NCI-H2227 (cell line): ENCODE data around the gene RBM19.
A peak's percentile ranks its signal among the peaks of the same experiment; 100 is the strongest.
"Not testable (repeated sequence)": the region's sequence is repeated elsewhere in the genome, so short reads cannot be mapped to it uniquely, and the experiment has no call there.

Experiments
- DNase-seq: peaks from one replicate; lab custom pipeline; 2025; ENCODE audit not compliant: unreplicated experiment; lab: John Stamatoyannopoulos, UW

Gene RBM19

DNA sequence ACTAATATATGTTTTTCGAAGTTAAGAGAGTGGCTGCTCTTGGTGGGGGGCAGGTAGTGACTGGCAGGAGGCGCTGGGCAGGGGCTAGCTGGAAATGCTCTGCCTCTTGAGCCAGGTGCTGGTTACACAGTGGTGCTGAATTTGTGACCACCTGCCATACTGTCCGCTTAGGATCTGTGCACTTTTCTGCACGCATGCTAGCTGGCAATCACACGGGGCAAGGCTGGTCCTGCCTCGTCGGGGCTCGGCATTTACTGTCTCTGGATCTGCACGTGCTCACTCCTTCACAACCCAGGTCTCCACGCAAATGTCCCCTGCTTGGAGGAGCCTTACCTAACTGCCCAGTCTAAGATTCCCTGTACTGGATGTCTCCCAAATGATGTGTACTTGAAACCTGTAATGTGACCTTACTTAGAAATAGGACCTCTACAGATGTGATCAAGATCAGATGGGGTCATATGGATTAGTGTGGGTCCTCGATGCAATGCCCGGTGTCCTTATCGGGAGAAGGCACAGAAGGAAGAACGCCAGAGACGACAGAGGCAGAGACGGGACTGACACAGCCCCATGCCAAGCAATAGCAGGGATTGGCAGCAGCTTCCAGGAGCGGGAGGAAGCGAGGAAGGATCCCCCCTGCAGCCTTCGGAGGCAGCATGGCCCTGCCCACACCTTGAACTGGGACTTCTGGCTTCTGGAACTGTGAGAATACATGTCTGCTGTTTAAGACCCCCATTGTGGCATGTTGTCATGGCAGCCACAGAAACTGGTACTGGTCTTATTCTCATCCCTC is 59.5 kb downstream of the RBM19 start:
- no peak for DNase-seq

DNA sequence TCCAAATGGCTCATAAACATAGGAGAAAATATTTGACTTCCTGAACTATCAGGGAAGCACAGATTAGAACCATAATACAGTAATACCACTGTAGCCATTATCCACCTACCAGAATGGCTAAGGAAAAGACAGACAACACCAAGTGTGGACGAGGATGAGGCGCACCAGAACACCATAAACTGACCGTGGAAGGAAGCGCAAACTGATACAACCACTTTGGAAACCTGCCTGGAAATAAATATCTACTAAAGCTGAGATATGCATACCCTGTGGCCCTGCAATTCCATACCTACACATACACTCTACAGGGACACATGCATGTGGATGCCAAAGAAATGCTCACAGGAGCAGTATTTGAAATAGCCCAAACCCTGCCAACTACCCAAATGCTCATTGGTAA is 60.3 kb downstream of the RBM19 start:
- no peak for DNase-seq

DNA sequence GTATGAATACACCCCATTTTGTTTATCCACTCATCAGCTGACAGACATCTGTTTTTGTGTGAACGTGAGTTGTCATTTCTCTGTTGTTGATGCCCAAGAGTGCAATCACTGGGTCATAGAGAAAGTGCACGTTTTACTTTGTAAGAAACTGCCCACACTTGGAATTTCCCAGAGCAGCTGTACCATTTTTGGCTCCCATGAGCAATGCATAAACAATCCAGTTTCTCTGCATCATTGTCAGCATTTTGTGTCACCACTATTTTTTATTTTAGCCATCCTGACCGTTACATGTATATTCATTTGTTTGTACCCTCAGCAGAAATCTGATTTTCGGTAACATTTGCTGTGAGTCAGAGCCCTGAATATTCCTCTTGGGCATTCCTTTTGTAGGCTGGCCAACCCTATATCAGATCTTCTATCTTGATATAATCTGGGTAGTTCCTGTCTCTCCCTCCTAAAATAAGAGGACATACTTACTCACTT is 62.7 kb downstream of the RBM19 start:
- DNase-seq = no peak

DNA sequence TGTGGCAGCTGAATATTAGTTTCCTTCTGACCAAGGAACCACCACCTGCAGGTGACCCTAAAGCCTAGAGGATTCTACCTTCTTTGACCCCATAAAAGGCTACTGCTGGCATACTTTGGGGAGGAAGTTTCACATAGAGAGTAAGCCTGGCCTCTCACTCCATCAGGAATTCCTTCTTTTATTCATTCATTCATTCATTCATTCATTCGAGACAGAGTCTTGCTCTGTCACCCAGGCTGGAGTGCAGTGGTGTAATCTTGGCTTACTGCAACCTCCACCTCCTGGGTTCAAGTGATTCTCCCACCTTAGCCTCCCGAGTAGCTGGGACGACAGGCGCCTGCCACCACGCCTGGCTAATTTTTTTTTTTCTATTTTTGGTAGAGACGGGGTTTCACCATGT is 64.8 kb downstream of the RBM19 start:
- not testable (repeated sequence) for DNase-seq

- no peak for DNase-seq
Observed at GRCh38 chr12:113900716-113901115, 65.4 kb downstream of the RBM19 start.

DNA sequence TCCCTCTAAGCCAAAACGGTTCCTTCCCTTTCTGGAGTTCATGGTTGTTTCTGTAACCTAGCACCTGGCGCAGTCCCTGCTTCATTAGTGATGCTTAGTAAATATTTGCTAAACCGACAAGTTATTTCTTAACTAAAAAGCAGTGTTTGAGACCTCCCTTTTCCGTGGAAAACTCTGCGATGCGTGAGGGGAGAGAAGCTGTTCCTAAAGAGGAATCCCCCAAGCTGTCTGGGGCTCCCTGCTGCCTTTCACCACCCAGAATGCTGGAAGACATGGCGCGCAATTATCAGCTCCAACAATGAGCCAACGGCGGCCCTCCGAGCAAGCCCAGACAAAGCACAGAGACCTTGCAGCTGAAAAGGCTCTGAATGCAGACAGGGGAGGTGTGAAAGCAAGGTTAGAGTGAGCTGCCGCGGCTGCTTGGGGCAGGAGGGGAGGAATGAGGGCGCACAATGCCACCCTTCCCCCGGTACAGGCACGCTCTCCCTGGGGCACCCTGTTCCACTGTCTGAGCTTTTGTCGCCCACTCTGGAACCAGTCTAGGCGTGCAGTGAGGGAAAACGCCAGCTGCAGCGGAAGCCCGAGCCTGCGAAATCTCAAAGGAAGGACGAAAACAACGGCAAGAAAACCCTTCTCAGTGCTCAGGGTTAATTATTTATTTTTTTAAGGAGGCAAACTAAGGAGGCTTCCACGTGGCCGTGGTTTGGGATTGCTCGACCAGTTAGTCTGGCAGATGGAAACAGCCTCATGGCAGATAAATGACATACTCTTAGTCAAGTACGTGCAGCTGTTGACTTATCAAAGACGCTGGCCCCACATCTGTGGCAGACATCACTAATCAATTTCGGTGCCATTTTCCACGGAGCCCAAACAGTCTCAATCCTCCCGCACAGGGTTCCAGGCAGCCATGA is 66.3 kb downstream of the RBM19 start:
- peak; percentile 56 for DNase-seq

- no peak for DNase-seq
Observed at GRCh38 chr12:113899042-113899560, 67.0 kb downstream of the RBM19 start.

DNA sequence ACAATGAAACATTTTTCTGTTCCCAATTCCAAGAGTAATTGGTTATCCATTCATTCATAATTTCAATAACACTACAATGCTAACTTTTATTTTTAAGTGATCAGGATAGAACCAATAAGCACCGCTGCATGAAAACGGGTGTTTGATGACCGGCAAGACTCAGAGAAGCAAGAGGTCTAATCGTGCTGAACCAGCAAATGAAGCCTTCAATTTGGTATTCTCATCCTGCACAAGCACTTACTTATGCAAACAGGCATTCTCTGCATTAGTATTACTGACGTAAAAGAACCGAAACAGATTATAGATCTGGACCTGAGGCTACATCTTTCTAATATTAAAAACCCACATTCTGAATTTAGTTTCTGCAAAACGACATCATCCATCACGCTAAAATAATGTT is 67.7 kb downstream of the RBM19 start:
- DNase-seq = no peak

DNA sequence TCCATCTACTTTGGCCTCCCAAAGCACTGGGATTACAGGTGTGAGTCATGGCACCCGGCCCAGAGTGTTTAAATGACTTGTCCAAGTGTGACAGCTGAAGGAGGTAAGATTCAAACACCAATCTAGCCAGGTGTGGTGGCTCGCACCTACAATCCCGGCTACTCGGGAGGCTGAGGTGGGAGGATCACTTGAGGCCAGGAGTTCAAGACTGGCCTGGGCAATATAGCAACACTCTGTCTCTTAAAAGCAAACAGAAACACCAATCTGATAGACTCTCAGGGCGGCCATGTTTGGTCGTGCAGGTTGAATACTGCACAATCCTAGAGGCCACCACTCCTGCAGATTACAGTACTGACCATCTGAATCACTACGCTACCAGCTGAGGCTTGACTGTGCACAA is 68.7 kb downstream of the RBM19 start:
- DNase-seq = no peak

GRCh38 chr12:113896841-113897240 is 69.3 kb downstream of the RBM19 start:
- DNase-seq = no peak

GRCh38 chr12:113896194-113896593 is 69.9 kb downstream of the RBM19 start:
- DNase-seq = no peak

DNA sequence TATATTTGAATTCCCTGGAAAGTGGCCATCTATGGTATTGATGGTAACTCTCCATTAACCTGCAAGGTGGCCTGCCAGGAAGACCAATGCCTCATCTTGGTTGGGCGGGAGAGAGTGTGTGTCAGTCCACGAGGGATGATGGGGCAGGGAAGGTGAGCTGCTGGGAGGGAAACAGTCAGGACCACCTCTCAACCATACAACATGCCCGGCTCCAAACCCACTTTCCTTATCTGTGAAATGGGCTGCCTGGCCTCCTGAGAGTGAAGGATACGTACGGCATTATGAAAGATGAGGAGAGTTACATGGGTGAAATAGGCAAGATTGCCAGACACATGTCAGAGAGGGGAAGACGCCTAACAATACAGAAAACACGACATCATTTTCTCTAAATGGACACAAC is 70.9 kb downstream of the RBM19 start:
- no peak for DNase-seq

GRCh38 chr12:113894697-113895096 is 71.4 kb downstream of the RBM19 start:
- DNase-seq = no peak

DNA sequence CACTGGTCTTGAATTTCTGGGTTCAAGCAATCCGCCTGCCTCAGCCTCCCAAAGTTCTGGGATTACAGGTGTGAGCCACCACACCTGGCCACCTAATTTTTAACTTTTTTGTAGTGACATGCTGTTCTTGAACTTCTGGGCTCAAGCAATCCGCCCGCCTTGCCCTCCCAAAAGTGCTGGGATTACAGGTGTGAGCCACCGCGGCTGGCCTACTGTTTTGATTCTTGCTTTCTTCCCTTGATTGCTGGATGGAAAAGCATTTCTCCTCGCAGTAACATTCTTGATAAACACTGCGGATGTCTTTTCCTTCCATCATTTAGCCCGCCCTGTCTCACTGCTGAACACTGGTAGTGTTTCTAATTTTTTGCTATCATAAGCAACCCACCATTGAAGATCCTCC is 72.9 kb downstream of the RBM19 start:
- no peak for DNase-seq

GRCh38 chr12:113892556-113892955 is 73.6 kb downstream of the RBM19 start:
- DNase-seq = no peak

GRCh38 chr12:113891739-113892520 is 74.2 kb downstream of the RBM19 start:
- DNase-seq = no peak

DNA sequence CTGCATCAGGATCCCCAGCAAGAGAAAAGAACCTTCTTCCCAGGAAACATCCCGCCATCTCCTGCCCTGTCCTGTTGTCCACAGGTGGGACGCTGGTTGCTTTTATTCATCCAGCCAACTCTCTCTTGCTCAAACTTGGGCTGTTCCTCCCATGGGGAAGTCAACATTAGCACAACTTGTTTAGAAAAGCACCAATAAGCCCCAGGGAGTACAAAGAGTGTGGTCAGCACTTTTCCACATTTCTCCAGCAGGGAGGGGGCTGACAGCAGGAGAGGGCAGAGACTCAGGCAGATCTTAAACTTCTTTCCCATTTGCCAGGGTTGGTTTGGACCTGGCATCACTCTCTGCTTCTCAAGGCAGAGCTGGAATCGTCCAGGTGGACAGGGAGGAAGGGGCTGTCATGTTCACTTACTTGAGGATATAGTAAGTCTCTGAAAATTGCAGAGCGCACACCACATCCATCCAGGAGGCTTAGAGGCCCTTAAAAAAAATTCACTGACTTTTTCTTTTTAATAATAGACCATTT is 74.9 kb downstream of the RBM19 start:
- DNase-seq = no peak

GRCh38 chr12:113889891-113890581 is 76.1 kb downstream of the RBM19 start:
- DNase-seq = peak; percentile 34

DNA sequence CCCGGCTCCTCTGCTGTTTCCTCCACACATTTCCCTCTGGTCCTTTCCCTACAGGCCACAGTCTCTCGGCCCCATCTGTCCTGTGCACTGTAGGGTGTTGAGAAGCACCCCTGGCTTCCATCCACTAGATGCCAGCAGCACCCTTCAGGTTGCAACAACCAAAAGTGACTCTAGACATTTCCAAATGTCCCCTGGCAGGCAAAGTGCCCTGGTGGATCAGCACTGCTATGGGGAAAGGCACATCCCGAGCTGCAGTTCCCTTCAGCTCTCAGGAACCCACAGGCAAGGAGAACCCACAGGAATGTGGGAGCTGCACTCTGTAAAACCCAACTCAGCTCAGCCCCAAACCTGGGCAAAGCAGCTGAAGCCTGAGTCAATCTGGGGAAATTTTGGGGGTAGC is 77.0 kb downstream of the RBM19 start:
- no peak for DNase-seq

DNA sequence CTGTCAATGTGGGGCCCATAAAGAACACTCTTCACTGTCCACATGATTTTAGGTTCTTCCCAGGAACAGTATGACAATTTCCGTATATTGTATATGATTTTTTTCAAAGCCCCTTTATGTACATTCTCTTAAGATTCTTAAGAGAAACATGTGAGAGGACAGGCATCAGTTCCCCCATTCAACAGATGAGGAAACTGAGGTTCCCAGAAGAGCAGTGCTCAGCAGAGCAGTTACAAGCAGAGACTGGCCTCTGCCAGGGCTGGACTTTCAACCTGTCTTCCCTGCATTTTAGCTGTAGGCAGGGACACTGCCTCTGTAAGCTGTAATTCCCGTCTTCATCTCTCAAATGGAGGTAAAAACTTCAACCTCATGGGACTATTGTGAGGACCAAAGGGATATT is 77.7 kb downstream of the RBM19 start:
- no peak for DNase-seq
